GM13976 (cell line): ENCODE data around the gene KLK12.

ENCODE experiments used
- DNase-seq: peaks from one replicate; pipeline ENCODE4 v3.0.0; 2012; ENCODE audit warnings: low spot score
- CTCF ChIP-seq: IDR thresholded peaks from 2 replicates; pipeline ENCODE4 v1.5.1; 2012; ENCODE audit warnings: borderline replicate concordance, mild to moderate bottlenecking; ENCODE audit not compliant: insufficient read depth; ENCODE audit errors: extremely low read depth, missing control alignments, control extremely low read depth
- in situ Hi-C: fragments of 300-500 bp; cut with MboI; formaldehyde crosslinking; loops from one replicate; pipeline ENCODE4 v1.12.0; 2022; ENCODE audit warnings: low sequenced_read_pairs, mixed read lengths, inconsistent platforms; ENCODE audit not compliant: unreplicated experiment

The KLK12 gene

GRCh38 chr19:50981587-50982146 lies 53.1 kb downstream of the KLK12 start:
- no peak for TF ChIP-seq CTCF
- DNase-seq, result no peak
- in situ Hi-C loops, result no loop called here

GRCh38 chr19:50980208-50980607 lies 54.6 kb downstream of the KLK12 start:
- in situ Hi-C loops, result no loop called here

GRCh38 chr19:50979758-50980157 lies 55.0 kb downstream of the KLK12 start:
- TF ChIP-seq CTCF, result no peak
- DNase-seq, result no peak
- in situ Hi-C loops, result no loop called here

More at GRCh38 chr19:50980208-50980607, 54.6 kb downstream of the KLK12 start:
- DNase-seq, result no peak
- no peak for TF ChIP-seq CTCF
